ENCODE data around the gene GRIP2.

- TF ChIP-seq CTCF (conservative IDR thresholded peaks at IDR 0.05 in 1 of 2, IDR thresholded peaks at IDR 0.05 in 1 of 2; ENCODE audit: low read depth in 1 of 2, low read length in 2 of 2) = no peak
- no peak for TF ChIP-seq EZH2 (IDR thresholded peaks at IDR 0.05; ENCODE audit: low read length, missing control alignments)
Observed at GRCh38 chr3:14455571-14456317, 84.4 kb downstream of the GRIP2 start.
